GM18951 (cell line): ENCODE measurements around the gene VCP.

ENCODE experiments used
- POLR2A ChIP-seq: IDR thresholded peaks from 4 replicates; pipeline ENCODE4 v1.6.1; 2011; ENCODE audit warnings: mild to moderate bottlenecking; ENCODE audit not compliant: insufficient read length, insufficient read depth; ENCODE audit errors: extremely low read depth
- in situ Hi-C: fragments of 300-500 bp; cut with MboI; formaldehyde crosslinking; loops from one replicate; pipeline ENCODE4 v1.12.0; 2022; ENCODE audit warnings: low sequenced_read_pairs, mixed read lengths, inconsistent platforms; ENCODE audit not compliant: unreplicated experiment

The VCP gene

DNA sequence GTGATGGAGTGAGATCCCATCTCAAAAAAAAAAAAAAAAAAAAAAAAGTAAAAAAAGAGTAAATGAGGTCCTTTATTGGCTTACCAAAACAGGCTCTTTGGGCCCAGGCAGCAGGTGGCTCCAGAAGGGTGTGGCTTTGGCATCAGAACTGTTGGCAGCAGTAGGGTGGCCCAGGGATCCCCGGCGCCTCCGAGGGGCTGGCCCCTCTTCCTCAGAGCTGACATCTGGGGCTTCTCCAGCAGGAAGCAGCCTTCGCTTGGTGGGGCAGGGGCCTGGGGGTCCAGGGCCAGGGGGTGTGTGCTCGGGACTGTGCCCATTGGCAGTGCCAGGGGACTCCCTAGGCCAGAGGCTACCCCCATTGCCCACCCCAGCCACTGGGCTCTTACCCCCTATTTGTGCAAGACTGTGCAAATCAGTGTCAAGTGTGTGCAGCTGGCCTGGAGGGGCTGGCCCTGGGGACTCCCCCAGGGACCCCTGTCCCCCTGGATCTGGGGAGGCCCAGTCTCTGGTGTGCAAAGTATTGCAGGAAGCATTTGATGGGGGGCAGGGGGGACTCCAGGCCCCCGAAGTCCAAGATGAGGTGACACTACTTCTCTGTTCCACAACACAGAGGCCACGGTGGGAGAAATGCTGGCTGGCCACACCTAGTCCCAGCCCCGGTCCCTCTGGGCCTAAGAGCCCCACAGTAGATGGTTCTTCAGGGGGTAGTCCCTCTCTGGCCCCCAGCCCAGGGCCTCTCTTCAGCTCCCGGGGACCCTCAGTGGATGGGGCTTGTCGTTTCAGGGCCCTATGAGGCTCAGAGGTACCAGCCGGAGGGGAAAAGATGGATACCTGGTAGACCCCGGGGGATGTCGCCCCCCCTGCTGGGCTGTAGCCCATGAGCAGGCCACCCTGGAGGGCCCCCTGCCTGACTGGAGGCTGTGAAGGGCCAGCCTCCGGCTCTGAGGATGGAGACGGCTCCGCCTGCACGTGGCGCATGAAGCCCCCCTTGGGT, 35.2 kb upstream of the VCP start:
- in situ Hi-C loops: no loop called here
- no peak for TF ChIP-seq POLR2A

DNA sequence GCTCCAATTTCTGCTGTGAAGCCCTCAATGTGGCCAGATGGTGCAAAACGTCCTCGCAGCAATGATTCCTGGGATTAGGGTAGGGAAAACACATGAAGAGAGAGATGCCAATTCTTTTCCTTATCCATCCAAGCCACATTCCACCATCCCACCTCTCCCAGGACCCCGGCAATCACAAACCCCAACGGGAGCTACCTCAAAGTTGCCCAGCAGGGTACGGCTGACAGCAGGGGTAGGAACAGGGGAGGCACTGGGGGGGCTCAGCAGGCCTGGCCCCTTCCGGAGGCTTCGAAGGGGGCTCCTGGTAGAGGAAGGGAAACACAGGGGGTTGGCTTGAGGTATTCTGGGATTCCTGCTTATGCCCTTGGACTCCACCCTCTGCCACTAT, 33.9 kb upstream of the VCP start:
- in situ Hi-C loops: no loop called here
- TF ChIP-seq POLR2A: no peak

DNA sequence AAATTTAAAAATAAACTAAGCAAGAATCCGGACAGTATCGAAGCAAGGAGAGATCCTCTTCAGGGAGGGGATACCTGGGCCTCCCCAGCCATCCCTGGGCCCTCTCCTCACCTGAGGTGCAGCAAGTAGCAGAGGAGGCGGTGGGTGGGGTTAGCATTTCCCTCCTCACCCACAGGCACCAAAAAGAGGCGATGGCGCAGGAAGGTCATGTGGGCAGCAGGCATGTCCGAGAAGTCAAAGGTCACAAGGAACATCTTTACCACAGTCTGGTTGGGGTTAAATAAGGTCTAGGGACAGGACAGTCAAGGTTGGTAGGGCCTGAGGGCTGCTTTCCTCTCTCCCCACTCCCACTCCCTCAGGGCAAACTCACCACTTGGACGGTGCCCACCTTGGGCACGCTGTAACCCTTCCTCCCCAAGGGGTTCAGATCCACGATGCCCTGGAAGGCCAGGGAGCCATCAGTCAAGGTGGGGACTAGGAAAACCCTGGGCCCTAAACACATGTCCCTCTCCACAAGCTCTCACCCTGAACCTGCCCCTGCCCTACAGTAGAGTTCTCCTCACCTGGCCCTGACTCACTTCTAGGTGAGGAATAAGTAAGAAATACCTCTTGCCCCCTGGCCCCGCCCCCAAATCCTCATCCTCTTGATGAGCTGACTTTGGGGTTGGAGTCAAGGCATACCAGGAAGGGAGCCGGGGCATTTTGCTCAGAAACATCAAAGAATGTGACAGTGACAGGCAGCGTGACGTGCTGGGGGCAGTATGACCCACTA, 33.3 kb upstream of the VCP start:
- no peak for TF ChIP-seq POLR2A
- in situ Hi-C loops: no loop called here

GRCh38 chr9:35105126-35105525, 32.7 kb upstream of the VCP start:
- TF ChIP-seq POLR2A: no peak

GRCh38 chr9:35104586-35104985, 32.2 kb upstream of the VCP start:
- in situ Hi-C loops: no loop called here
- TF ChIP-seq POLR2A: no peak

More at GRCh38 chr9:35105126-35105525, 32.7 kb upstream of the VCP start:
- in situ Hi-C loops: no loop called here

GRCh38 chr9:35103660-35104191, 31.3 kb upstream of the VCP start:
- in situ Hi-C loops: no loop called here
- no peak for TF ChIP-seq POLR2A

DNA sequence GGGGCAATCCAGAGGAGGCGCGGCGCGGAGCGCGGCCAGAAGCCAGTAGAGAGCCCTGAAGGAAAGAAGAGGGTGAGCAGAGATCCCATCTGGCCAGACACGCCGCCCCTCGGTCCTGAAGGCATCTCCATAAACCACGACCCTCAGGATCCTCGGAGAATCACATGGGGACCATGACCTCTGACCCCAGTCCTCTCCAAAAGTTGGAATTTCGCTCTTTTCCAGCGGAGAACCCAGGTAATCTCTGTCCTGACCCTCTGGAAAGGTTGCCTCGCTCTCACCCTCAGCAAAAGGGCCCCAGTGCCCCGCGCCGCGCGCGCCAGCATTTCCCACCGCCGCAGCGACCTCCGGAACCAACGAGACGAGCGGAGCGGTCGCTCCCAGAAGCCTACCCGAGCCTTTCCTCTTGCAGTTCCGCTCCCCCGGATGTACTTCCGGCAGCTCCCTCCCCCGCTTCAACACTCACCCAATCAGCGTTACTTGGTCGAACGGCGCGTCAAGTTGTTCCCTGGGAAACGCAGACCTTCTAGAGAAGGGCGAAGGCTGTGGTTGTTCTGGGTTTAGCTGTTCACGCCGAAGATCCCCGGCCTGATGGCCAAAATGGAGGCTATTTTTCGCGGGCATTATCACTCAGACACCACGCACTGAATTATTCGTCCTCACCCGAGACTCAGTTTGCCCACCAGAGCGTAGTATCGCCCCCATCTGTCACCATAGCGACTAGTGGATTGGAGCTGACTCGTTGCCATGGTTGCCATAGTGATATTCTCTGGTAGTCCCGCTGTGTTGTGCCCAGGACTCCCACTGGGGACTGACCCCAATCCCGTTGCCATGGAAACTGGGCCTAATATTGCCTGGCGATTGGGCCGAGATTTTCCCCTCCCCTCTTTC, 30.6 kb upstream of the VCP start, which contains the start of gene STOML2:
TSS of gene STOML2 (minus strand) at position 363 of the 891 bp plus-strand sequence. CDS start at position 326, 37 bp downstream.
- peak; percentile 78 for TF ChIP-seq POLR2A
- in situ Hi-C loops: no loop called here

GRCh38 chr9:35102465-35102768, 30.0 kb upstream of the VCP start:
- TF ChIP-seq POLR2A: no peak
- in situ Hi-C loops: no loop called here

DNA sequence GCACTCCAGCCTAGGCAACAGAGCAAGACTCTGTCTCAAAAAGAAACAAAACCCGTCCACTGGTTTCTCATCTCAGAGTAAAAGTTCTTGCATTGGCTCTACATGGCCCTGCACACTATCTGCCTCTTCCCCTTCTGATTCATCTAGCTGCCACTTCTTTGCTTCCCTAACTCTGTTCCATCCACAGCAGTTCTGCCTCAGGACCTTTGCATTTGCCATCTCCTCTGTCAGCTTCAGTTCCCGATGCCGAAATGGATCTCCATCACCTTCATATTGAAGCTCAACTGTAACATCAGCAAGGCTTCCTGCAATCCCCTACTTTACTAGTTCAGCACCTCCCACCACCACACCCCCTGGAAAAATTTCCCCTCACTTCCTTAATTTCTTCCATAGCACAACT, 25.1 kb upstream of the VCP start:
- in situ Hi-C loops: no loop called here

DNA sequence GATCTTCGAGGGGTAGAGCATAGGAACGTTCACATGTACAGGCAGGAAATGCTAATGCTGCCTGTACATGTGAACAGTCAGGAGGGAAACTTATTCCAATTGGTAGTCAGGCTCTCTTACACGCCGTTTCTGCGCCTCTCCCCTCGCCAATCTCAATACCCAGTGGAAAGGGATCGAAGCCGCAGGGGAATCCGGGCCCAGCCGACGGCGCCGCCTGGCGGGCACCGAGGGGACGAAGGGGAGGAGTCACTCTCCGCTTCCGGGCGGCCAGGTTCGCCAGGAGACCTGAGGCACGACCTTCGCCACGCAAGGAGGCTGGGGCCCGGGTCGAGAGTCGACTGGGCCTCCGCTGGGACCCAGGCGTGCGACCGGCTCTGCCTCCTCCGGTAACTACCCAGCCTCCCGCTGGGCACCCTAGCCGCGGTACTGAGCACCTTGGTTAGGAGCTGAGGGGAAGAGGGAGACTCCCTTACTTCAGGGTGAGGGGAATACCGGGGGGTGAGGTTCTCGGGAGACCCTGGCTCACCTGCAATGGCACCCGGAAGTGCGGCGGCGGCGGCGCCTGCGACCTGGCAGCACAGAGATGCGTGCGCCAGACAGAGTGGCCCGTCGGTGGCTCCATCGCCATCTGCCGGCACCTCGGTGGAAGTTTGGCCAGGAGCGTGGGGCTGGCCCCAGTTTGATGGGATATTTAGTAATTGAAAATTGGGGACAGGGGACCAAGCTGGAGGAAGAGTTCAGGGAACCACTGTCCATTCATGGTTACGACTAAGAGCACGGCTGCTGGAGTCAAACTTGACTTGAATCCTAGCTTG, 23.8 kb upstream of the VCP start, which contains the start of gene PIGO:
TSS of gene PIGO (minus strand) at position 557 of the 815 bp plus-strand sequence. CDS start 1,026 bp downstream, outside the sequence.
- in situ Hi-C loops: no loop called here
- peak; percentile 89 for TF ChIP-seq POLR2A

More for the DNA sequence above, 25.1 kb upstream of the VCP start:
- TF ChIP-seq POLR2A: no peak

DNA sequence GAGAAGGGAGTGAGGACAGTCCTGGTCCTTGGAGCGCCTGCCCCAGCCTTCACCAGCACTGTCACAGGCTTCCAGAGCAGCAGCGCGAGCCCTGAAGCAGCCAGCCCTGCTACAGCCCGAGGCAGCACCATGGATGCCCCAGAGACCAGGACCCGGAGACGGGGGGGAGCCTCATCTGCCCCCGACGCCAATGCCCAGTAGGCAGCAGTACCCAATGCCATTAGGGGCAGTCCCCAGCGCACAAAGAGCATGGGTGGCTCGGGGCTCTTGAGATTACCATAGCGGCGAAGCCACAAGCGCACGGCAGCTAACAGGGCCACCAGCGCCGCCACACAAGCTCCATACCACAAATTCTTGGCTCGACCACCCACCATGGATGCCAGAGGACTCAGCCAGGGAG, 19.1 kb upstream of the VCP start:
- in situ Hi-C loops: no loop called here
- no peak for TF ChIP-seq POLR2A

- in situ Hi-C loops: no loop called here
Measured at GRCh38 chr9:35089434-35089833, 17.0 kb upstream of the VCP start.

More at GRCh38 chr9:35089434-35089833, 17.0 kb upstream of the VCP start:
- no peak for TF ChIP-seq POLR2A
